ENCODE data around the gene TRAP1.

TRAP1 gene

DNA sequence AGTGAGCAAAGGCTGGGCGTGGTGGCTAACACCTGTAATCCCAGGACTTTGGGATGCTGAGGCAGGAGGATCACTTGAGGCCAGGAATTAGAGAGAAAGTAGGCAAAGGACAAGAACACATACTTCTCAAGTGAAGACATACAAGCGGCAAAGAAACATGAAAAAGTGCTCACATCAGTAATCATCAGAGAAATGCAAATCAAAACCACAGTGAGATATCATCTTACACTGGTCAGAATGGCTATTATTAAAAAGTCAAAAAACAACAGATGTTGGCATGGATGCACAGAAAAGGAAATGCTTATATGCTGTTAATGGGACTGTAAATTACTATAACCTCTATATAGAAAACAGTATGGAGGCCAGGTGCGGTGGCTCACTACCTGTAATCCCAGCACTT, 93.7 kb downstream of the TRAP1 start:
- in situ Hi-C loops (cut with HindIII; ENCODE audit: low sequenced_read_pairs): no loop called here

DNA sequence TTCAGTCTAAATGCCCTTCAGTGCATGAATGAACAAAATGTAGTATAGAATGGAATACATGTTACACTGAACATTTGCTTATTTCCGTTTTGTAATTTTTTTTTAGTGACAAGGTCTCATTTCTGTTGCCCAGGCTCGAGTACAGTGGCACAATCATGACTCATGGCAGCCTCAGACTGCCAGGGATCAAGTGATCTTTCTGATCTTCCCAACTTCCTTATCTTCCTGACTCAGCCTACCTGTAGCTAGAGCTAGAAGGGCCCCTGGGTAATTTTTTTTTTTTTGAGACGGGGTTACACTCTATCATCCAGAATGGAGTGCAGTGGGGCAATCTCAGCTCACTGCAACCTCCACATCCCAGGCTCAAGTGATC, 98.6 kb downstream of the TRAP1 start:
- in situ Hi-C loops (cut with HindIII; ENCODE audit: low sequenced_read_pairs): no loop called here

GRCh38 chr16:3612510-3613466, 104.5 kb downstream of the TRAP1 start:
- in situ Hi-C loops (cut with HindIII; ENCODE audit: low sequenced_read_pairs): no loop called here

DNA sequence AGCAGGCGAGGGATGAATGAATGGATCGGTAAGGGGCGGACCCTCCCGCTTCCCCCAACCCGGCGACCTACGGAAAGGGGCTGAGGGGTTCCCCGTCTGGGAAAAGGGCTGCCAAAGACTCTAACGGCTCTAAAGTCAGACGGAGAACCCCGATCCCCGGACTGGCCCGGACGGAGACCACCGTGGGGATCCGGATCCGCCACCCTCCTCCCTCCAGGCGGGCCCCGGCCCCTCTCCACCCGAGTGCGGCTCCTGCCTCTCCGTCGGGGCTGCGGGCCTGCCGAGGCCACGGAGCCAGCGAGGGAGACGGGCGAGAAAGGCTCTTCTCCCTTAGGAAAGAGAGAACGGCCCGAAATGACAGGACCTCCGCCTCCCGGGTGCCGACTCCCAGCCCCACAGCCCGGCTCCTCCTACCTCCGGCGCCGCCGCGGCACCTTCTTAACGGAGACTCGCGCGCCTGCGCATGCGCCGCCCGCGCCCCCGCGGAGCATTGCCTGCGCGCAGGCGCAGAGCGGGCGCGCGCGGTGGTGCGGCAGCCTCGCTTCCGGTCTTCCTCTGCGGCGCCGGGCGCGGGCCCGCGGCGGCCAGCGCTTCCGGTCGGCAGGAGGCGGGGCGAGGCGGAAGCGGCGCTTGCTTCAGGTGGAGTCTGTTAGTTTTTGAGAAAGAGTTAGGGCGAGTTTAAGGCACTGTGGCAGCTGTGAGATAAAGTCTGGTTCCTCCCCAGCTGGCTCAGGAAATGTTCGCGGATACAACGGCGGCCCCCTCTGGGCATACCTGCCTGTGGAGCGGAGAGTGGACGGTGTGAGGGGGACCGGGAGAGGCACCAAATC, 106.0 kb downstream of the TRAP1 start, which contains the start of gene SLX4:
SLX4 (minus strand) TSS at position 461 of the 830 bp plus-strand sequence. CDS start 2,642 bp downstream, outside the sequence.
- in situ Hi-C loops (cut with HindIII; ENCODE audit: low sequenced_read_pairs): no loop called here

- in situ Hi-C loops (cut with HindIII; ENCODE audit: low sequenced_read_pairs): no loop called here
These were observed 106.6 kb downstream of the TRAP1 start for GRCh38 chr16:3610698-3611145.

DNA sequence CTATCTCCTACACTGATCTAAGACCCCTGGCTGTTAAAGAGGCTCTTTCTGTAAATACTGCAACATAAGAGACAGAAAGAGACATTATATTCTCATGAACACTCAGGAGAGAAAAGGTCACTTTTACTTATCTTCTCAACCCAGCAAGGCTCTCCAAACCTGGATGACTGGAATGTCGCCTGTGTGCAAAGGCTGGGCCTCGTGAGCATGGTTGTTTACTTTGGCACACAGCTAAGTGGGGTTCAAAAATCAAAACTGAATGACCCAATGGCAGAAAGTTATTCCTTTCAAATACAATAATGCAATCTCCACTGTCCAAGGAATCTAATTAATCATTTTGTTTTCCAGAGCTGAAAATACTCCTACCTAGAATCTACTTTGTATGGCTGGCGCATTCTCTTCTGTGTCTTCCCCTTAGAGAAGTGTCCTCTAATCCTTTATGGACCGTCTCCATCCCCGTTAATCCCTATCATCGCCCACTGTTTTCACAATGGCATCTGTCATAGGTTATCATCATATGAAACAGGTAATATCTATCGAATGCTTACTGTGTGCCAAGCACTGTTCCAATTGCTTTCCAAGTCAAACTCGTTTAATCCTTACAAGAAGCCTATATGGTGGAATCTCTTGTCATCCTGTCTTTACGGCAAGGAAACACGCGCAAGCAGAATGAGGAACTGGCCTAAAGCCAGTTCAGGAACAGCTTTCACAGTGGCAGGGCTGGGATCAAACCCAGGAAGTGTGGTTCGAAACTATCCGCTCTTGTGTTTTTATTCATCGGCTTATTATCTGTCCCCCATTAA, 107.2 kb downstream of the TRAP1 start:
- in situ Hi-C loops (cut with HindIII; ENCODE audit: low sequenced_read_pairs): loop anchor here (5.0 to 10.0 kb wide), 2 partner anchors 147 to 265 kb away; no protein-coding TSS in a partner anchor

DNA sequence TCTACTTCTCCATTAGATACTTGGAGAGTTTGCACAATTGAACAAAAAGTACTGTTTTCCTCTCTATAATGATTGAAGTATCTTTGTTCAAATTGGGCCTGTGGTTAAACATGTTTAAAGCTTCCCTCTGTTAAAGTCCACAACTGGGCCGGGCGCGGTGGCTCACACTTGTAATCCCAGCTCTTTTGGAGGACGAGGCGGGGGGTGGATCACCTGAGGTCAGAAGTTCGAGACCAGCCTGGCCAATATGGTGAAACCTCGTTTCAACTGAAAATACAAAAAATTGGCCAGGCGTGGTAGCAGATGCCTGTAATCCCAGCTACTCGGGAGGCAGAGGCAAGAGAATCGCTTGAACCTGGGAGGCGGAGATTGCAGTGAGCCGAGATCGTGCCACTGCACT, 108.3 kb downstream of the TRAP1 start:
- in situ Hi-C loops (cut with HindIII; ENCODE audit: low sequenced_read_pairs): loop anchor here (5.0 to 10.0 kb wide), 2 partner anchors 148 to 266 kb away; no protein-coding TSS in a partner anchor

DNA sequence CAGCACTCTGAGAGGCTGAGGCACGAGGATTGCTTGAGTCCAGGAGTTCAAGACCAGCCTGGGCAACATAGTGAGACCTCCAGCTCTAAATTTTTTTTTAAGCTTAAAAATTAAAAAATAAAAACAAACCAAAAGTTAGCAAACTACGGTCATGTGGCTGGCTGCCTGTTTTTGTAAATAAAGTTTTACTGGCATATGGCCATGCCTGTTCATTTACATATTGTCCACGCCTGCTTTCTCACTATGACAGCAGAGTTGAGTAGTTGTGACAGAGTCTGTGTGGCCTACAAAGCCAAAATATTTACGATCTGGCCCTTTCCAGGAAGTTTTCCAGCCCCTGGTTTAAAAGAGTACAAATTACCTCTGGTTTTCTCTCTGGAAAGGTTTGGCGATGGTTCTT, 109.3 kb downstream of the TRAP1 start:
- in situ Hi-C loops (cut with HindIII; ENCODE audit: low sequenced_read_pairs): loop anchor here (5.0 to 10.0 kb wide), 2 partner anchors 149 to 267 kb away; no protein-coding TSS in a partner anchor
